Stimulated activated naive CD4-positive, alpha-beta T cell (primary cell): ENCODE measurements around the gene CCT7.

Experiments
- DNase-seq, 6 experiments: peaks; one replicate each; lab custom pipeline; 2025; lab: John Stamatoyannopoulos, UW

The CCT7 gene

DNA sequence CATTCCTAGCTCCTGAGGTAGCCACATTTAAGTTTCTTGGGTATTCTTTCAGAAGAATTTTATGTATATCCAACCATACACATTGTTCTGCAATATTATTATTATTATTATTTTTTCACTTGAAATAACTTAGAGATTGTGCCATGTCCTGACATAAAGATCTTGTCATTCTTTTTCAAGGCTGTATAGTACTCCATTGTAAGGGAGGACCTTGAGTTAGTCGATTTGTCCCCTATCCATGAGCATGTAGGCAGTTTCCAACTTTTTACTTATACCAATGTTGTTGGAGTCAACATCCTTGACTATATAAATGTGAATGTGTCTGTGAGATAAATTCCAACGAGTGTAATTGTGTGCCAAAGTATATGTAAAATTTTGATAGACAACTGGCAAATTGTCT lies 60.1 kb downstream of the CCT7 start:
- no peak for DNase-seq

- DNase-seq = no peak
Observed at GRCh38 chr2:73295751-73296400, 61.8 kb downstream of the CCT7 start.

DNA sequence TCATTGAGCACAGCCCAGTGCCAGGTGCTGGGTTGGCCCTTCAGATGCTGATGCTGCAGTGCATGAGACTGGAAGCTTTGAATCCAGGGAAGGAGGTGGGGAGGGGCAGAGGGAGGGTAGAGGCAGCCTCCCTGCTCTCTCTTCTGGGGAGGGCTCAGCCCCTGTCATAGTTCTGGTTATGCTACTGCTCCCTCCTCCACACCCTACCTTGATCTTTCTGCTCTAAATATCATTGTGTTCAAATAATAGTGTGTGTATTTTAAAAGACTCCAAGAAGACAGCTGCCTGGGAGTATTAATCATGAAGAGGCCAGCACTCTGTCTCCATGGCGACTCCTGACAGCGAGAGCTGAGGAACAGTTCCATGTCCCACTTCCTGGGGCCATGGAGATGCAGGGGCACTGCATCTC lies 63.0 kb downstream of the CCT7 start:
- no peak for DNase-seq

DNA sequence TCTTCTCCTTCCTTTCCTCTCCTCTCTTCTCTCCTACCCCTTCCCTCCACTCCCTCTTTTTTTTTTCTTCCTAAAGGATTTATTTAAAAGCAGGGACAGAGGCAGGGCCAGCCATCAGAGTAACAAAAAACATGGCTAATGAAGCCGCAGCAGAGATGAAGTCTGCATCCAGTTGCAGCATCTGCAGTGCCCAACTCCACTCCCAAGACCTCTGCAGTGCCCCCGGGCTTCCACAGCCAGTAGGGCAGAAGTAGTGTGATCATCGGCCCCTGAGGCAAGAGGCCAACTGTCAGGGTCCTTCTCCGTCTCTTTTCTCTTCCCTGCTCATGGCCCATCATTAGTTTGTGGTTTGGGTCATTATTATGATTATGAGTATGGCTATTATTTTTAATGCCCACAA lies 63.5 kb downstream of the CCT7 start:
- no peak for DNase-seq

GRCh38 chr2:73300926-73301325 lies 66.8 kb downstream of the CCT7 start:
- no peak for DNase-seq

- no peak for DNase-seq
Observed at GRCh38 chr2:73301636-73302035, 67.5 kb downstream of the CCT7 start.
